ENCODE measurements around the gene CDC42. TPM values are rescaled to one million over a fixed set of nuclear protein-coding genes. Genes with fewer than 3 reads are reported as not detected.

CDC42 gene
- total RNA-seq, 4 donors from 2014 or later, result 177 to 243 (median 204) TPM

DNA sequence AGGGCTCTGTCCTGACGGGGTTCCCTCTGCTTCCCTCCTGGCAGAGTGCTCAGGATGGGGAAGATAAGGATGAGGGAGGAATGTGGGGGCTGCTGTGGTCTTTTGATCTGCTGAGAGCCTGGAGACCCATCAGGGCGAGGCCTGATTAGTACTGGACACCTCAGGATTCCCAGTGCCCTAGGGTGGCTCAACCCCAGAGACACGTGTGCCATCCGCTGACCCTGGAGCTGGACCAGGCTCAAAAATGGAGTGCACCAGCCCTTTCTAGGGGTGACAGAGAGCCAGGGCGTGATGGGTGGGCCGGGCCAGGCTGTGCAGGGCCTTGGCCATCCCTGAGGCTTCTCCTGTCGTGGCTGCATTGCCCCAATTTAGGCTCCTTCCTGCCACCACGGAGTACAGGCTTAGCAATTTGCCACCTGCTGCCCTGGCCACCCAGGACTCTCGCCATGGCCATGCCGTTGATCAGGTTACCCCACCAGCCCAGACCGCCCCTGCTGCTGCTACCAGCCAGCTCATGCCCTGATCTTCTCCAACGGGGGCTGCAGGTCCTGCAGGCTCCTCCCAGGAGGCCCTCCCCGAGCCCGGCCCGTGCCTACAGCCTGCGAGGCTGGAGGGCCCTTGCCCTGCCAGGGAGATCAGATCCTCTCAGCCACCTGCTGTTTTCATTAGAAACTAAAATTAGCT, 80.9 kb downstream of the CDC42 start:
- Histone ChIP-seq H3K27me3 (peaks cover 0 to 45% (median 0%) of the 10 kb centered on the region in 4 donors), H3K9me3 (no peaks in the 10 kb centered on the region), H3K4me1 (peaks cover 4 to 21% (median 15%) of the 10 kb centered on the region in 4 donors), H3K4me3 (no peak overlapping the region), H3K36me3 (no peaks in the 10 kb centered on the region), H3K27ac (replicated peaks in 1 of 4) (no peak overlapping the region)
- WGBS, result 83% methylated on average over 10 of the region's 16 CpGs
- no peak for TF ChIP-seq EP300 (IDR thresholded peaks at IDR 0.05)
- no peak for TF ChIP-seq POLR2A (IDR thresholded peaks at IDR 0.05; ENCODE audit: low read depth)
- no peak for DNase-seq (ENCODE audit: extremely low spot score)
- intact Hi-C loops (cut with DNase I), result no loop called here

- H3K27me3 ChIP-seq, result peaks cover 0 to 51% (median 0%) of the 10 kb centered on the region in 4 donors
Observed at GRCh38 chr1:22133931-22134324, 81.4 kb downstream of the CDC42 start.

GRCh38 chr1:22137004-22137720, 84.7 kb downstream of the CDC42 start:
- no peak for DNase-seq (ENCODE audit: extremely low spot score)
- Histone ChIP-seq H3K4me1 (peaks cover 7 to 25% (median 19%) of the 10 kb centered on the region in 4 donors), H3K27me3 (peaks cover 0 to 73% (median 0%) of the 10 kb centered on the region in 4 donors), H3K36me3 (no peaks in the 10 kb centered on the region), H3K9me3 (no peaks in the 10 kb centered on the region), H3K27ac (replicated peaks in 1 of 4) (no peak overlapping the region), H3K4me3 (no peak overlapping the region)
- 56% methylated on average over 16 of the region's 16 CpGs for WGBS
- intact Hi-C loops (cut with DNase I), result no loop called here
- TF ChIP-seq CTCF (IDR thresholded peaks at IDR 0.05), result no peak
- no peak for TF ChIP-seq POLR2A (IDR thresholded peaks at IDR 0.05; ENCODE audit: low read depth)

More at GRCh38 chr1:22133931-22134324, 81.4 kb downstream of the CDC42 start:
- intact Hi-C loops (cut with DNase I), result no loop called here
- Histone ChIP-seq H3K27ac (replicated peaks in 1 of 4) (no peak overlapping the region), H3K4me3 (no peak overlapping the region), H3K4me1 (peaks cover 4 to 21% (median 15%) of the 10 kb centered on the region in 4 donors), H3K9me3 (no peaks in the 10 kb centered on the region), H3K36me3 (no peaks in the 10 kb centered on the region)
- WGBS, result 51% methylated on average over 12 of the region's 15 CpGs
- TF ChIP-seq POLR2AphosphoS5 (IDR thresholded peaks at IDR 0.05), result no peak
- TF ChIP-seq POLR2A (IDR thresholded peaks at IDR 0.05; ENCODE audit: low read depth), result no peak
- no peak for TF ChIP-seq CTCF (IDR thresholded peaks at IDR 0.05)
- TF ChIP-seq EP300 (IDR thresholded peaks at IDR 0.05), result no peak
- no peak for DNase-seq (ENCODE audit: extremely low spot score)

DNA sequence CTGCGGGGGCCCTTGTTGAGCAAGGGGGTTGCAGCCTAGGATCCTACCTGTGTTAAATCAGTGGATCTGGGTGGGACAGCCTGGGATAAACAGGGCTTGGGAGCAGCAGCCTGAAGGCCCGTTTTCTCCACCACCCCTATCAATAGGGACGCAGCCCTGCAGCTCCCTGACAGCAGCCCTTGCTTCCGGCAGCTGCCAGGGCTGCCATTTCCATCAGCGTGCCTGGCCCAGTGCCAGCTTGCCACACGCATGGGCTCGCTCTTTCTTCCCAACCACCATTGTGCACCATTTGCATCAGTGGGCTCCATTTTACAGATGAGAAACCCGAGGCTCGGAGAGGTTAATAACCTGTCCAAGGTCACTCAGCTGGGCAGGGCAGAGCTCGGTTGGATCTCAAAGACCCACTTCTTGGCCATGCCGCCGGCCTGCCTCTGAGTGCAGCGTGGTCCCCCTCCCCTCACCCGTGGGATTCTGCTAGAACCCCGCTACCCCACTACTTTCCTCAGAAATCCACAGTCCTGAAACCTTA, 86.6 kb downstream of the CDC42 start:
- no peak for TF ChIP-seq POLR2AphosphoS5 (IDR thresholded peaks at IDR 0.05)
- intact Hi-C loops (cut with DNase I), result no loop called here
- Histone ChIP-seq H3K27ac (replicated peaks in 1 of 4) (no peak overlapping the region), H3K4me1 (peaks cover 12 to 32% (median 24%) of the 10 kb centered on the region in 4 donors), H3K9me3 (no peaks in the 10 kb centered on the region), H3K4me3 (no peak overlapping the region), H3K36me3 (no peaks in the 10 kb centered on the region), H3K27me3 (peaks cover 0 to 72% (median under 1%) of the 10 kb centered on the region in 4 donors)
- WGBS, result 89% methylated on average over 11 of the region's 15 CpGs
- DNase-seq (ENCODE audit: extremely low spot score), result no peak

DNA sequence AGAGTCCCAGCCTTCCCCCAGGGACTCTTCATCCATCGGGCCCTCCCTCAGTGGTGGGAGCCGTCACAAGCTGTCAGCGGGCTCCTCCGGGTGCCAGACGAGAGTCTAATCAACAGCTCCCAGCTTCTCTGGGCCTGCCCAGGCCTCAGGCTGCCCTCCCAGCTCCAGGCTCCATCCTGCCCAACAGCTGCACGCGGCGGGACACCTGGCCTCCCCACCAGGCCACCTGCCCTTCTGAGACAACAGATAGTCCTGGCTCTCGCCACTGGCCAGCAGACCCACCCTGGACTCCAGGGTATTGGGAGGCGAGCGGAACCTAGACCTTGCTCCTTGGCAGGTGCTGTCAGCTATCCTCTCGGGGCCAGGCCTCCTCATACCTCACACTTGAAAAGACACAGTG, 87.3 kb downstream of the CDC42 start:
- 93% methylated on average over 9 of the region's 12 CpGs for WGBS
- DNase-seq (ENCODE audit: extremely low spot score), result no peak
- Histone ChIP-seq H3K36me3 (no peaks in the 10 kb centered on the region), H3K4me3 (no peak overlapping the region), H3K4me1 (peaks cover 12 to 32% (median 24%) of the 10 kb centered on the region in 4 donors), H3K27me3 (peaks cover 0 to 73% (median 5%) of the 10 kb centered on the region in 4 donors), H3K9me3 (no peaks in the 10 kb centered on the region), H3K27ac (replicated peaks in 1 of 4) (no peak overlapping the region)
- TF ChIP-seq EP300 (IDR thresholded peaks at IDR 0.05) (no peak), CTCF (IDR thresholded peaks at IDR 0.05) (no peak), POLR2A (IDR thresholded peaks at IDR 0.05; ENCODE audit: low read depth) (no peak), POLR2AphosphoS5 (IDR thresholded peaks at IDR 0.05) (no peak)
- intact Hi-C loops (cut with DNase I), result no loop called here

Small RNAs within 50 kb of the gene (small RNA-seq; reads per million reads assigned to genes)
- 0 reads per million in 3 donors for gene RN7SL186P
- gene RNU6-776P, result 0 reads per million in 3 donors

Other genes with a start within 250 kb of the CDC42 start
- not detected for gene LDLRAD2, start 240.4 kb upstream of the CDC42 start, total RNA-seq
- 1,000 to 10,000 TPM in 1 of 4 donors, 100 to 1,000 TPM in 3; 414 to 1,199 (median 595) TPM for gene HSPG2, start 115.4 kb upstream of the CDC42 start, total RNA-seq
- not detected for gene CELA3B, start 75.7 kb upstream of the CDC42 start, total RNA-seq
- gene CELA3A, start 51.1 kb upstream of the CDC42 start, total RNA-seq, result not detected
- gene WNT4, start 90.4 kb downstream of the CDC42 start, total RNA-seq, result under 1 TPM in 3 of 4 donors, not detected in 1; 0.19 to 0.33 (median 0.29) TPM